ENCODE data around the gene GMPR.

Gene GMPR

DNA sequence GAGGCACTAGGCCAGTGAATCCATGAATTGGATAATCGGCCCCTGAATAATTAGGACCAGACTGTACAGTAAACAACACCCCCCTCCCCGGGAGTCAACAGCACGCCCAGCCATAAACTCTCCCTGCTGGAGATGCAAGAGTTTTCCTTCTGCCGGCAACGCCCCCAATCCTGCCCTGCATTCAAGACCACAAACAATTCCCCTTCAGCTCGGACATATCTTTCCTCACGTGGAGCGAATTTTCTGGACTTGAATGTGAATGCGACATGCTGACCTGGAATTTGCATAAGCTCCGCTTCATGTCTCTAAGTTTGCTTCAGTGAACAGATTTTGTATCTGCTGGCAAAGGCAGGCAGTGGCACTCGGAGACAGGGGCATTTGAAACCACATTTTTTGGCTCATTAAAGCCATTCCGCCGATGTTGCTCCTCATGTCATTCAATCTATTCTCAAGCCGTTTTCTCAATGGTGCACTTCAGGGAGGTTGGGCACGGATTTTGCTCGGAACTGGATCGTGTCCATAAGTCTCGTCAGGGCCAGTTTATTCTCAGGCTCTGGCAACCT lies 38.0 kb upstream of the GMPR start:
- no peak for ATAC-seq
- TF ChIP-seq ZFP30 (CRISPR knock-in tag; IDR thresholded peaks at IDR 0.05) (no peak), ZNF8 (CRISPR knock-in tag; IDR thresholded peaks at IDR 0.05) (no peak), GLIS3 (CRISPR knock-in tag; IDR thresholded peaks at IDR 0.05) (no peak), ARNTL (CRISPR knock-in tag; IDR thresholded peaks at IDR 0.05; ENCODE audit: borderline replicate concordance, low read depth) (no peak), ESRRG (CRISPR knock-in tag; IDR thresholded peaks at IDR 0.05) (no peak), CSDC2 (CRISPR knock-in tag; IDR thresholded peaks at IDR 0.05) (no peak)
- TF ChIP-seq, protein P1, sequence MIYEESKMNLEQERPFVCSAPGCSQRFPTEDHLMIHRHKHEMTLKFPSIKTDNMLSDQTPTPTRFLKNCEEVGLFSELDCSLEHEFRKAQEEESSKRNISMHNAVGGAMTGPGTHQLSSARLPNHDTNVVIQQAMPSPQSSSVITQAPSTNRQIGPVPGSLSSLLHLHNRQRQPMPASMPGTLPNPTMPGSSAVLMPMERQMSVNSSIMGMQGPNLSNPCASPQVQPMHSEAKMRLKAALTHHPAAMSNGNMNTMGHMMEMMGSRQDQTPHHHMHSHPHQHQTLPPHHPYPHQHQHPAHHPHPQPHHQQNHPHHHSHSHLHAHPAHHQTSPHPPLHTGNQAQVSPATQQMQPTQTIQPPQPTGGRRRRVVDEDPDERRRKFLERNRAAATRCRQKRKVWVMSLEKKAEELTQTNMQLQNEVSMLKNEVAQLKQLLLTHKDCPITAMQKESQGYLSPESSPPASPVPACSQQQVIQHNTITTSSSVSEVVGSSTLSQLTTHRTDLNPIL (CRISPR knock-in tag; IDR thresholded peaks at IDR 0.05; ENCODE audit: low read depth): no peak
- TF ChIP-seq, protein P2, sequence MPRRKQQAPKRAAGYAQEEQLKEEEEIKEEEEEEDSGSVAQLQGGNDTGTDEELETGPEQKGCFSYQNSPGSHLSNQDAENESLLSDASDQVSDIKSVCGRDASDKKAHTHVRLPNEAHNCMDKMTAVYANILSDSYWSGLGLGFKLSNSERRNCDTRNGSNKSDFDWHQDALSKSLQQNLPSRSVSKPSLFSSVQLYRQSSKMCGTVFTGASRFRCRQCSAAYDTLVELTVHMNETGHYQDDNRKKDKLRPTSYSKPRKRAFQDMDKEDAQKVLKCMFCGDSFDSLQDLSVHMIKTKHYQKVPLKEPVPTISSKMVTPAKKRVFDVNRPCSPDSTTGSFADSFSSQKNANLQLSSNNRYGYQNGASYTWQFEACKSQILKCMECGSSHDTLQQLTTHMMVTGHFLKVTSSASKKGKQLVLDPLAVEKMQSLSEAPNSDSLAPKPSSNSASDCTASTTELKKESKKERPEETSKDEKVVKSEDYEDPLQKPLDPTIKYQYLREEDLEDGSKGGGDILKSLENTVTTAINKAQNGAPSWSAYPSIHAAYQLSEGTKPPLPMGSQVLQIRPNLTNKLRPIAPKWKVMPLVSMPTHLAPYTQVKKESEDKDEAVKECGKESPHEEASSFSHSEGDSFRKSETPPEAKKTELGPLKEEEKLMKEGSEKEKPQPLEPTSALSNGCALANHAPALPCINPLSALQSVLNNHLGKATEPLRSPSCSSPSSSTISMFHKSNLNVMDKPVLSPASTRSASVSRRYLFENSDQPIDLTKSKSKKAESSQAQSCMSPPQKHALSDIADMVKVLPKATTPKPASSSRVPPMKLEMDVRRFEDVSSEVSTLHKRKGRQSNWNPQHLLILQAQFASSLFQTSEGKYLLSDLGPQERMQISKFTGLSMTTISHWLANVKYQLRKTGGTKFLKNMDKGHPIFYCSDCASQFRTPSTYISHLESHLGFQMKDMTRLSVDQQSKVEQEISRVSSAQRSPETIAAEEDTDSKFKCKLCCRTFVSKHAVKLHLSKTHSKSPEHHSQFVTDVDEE (CRISPR knock-in tag; IDR thresholded peaks at IDR 0.05): no peak

DNA sequence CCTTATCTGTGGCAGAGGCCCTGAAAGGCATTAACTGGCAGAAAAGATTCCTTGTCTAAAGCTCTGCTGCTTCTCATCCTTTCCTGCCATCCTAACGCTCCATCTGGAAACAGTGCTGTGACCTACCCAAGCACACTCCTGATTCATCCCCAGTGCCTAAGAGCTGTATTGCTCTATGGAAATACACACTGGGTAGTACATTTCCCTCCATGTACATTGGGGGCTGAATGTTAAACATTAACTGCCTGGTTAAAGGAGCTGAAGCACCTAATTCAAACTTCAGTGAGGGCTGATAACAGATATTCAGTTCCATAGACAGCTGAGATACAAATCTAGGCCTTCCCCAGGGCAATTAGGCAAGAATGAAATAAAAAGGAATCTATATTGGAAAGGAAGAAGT lies 36.7 kb upstream of the GMPR start:
- ATAC-seq: no peak
- no peak for TF ChIP-seq RARB (CRISPR knock-in tag; IDR thresholded peaks at IDR 0.05)
- TF ChIP-seq OSR1 (CRISPR knock-in tag; IDR thresholded peaks at IDR 0.05): no peak
- no peak for TF ChIP-seq ESRRG (CRISPR knock-in tag; IDR thresholded peaks at IDR 0.05)
- TF ChIP-seq, protein P1 (CRISPR knock-in tag; IDR thresholded peaks at IDR 0.05; ENCODE audit: low read depth): no peak
- no peak for TF ChIP-seq CSDC2 (CRISPR knock-in tag; IDR thresholded peaks at IDR 0.05)
- no peak for TF ChIP-seq ZC3H10 (CRISPR knock-in tag; IDR thresholded peaks at IDR 0.05)
- TF ChIP-seq ZNF565 (CRISPR knock-in tag; conservative IDR thresholded peaks at IDR 0.05; ENCODE audit: low read depth): no peak
- no peak for TF ChIP-seq ISL1 (CRISPR knock-in tag; IDR thresholded peaks at IDR 0.05)
- TF ChIP-seq TCF4 (CRISPR knock-in tag; IDR thresholded peaks at IDR 0.05; ENCODE audit: borderline replicate concordance): no peak
- TF ChIP-seq PPARA (CRISPR knock-in tag; IDR thresholded peaks at IDR 0.05; ENCODE audit: borderline replicate concordance): no peak
- TF ChIP-seq, protein P3, sequence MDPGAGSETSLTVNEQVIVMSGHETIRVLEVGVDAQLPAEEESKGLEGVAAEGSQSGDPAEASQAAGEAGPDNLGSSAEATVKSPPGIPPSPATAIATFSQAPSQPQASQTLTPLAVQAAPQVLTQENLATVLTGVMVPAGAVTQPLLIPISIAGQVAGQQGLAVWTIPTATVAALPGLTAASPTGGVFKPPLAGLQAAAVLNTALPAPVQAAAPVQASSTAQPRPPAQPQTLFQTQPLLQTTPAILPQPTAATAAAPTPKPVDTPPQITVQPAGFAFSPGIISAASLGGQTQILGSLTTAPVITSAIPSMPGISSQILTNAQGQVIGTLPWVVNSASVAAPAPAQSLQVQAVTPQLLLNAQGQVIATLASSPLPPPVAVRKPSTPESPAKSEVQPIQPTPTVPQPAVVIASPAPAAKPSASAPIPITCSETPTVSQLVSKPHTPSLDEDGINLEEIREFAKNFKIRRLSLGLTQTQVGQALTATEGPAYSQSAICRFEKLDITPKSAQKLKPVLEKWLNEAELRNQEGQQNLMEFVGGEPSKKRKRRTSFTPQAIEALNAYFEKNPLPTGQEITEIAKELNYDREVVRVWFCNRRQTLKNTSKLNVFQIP (CRISPR knock-in tag; IDR thresholded peaks at IDR 0.05; ENCODE audit: borderline replicate concordance, low read depth): no peak
- no peak for TF ChIP-seq BACH2 (CRISPR knock-in tag; IDR thresholded peaks at IDR 0.05; ENCODE audit: borderline replicate concordance)
- no peak for TF ChIP-seq ZFP30 (CRISPR knock-in tag; IDR thresholded peaks at IDR 0.05)
- TF ChIP-seq, protein P4, sequence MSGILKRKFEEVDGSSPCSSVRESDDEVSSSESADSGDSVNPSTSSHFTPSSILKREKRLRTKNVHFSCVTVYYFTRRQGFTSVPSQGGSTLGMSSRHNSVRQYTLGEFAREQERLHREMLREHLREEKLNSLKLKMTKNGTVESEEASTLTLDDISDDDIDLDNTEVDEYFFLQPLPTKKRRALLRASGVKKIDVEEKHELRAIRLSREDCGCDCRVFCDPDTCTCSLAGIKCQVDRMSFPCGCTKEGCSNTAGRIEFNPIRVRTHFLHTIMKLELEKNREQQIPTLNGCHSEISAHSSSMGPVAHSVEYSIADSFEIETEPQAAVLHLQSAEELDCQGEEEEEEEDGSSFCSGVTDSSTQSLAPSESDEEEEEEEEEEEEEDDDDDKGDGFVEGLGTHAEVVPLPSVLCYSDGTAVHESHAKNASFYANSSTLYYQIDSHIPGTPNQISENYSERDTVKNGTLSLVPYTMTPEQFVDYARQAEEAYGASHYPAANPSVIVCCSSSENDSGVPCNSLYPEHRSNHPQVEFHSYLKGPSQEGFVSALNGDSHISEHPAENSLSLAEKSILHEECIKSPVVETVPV (CRISPR knock-in tag; IDR thresholded peaks at IDR 0.05): no peak

DNA sequence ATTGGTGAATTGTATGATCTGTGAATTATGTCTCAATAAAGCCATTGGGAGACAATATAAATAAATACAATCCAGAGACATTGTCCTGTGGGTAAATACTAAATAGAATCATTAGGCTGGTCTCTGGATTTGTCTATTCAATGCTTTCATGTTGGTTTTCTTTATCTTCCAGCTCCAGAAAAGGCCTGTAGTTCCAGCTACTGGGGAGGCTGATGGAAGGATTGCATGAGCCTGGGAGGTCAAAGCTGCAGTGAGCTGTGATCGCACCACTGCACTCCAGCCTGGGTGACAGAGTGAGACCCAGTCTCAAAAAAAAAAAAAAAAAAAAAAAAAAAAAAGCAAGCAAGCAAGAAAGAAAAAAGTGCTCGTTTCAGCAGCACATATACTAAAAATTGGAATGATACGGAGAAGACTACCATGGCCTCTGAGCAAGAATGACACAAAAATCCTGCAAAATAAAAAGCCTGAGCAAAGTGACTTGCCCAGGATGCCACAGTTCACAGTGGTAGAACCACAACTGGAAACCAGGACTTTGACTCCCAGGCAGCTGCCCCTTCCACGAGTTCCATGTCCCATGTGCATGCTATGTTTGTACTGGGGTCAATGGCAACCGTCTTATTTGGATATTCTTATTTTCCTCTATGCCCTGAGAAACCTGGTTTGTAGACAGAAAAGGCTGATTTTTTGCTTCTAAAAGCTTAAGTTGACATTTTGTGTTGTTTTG lies 33.6 kb upstream of the GMPR start:
- no peak for ATAC-seq
- TF ChIP-seq PPARA (CRISPR knock-in tag; IDR thresholded peaks at IDR 0.05; ENCODE audit: borderline replicate concordance) (no peak), ZC3H10 (CRISPR knock-in tag; IDR thresholded peaks at IDR 0.05) (no peak), ESRRG (CRISPR knock-in tag; IDR thresholded peaks at IDR 0.05) (no peak), ISL1 (CRISPR knock-in tag; IDR thresholded peaks at IDR 0.05) (no peak), OSR1 (CRISPR knock-in tag; IDR thresholded peaks at IDR 0.05) (no peak), RARB (CRISPR knock-in tag; IDR thresholded peaks at IDR 0.05) (no peak), GLIS3 (CRISPR knock-in tag; IDR thresholded peaks at IDR 0.05) (no peak), SNAI2 (CRISPR knock-in tag; IDR thresholded peaks at IDR 0.05) (no peak), TOX (CRISPR knock-in tag; IDR thresholded peaks at IDR 0.05; ENCODE audit: borderline replicate concordance) (no peak), TCF4 (CRISPR knock-in tag; IDR thresholded peaks at IDR 0.05; ENCODE audit: borderline replicate concordance) (no peak), ZNF70 (CRISPR knock-in tag; IDR thresholded peaks at IDR 0.05) (no peak)
- TF ChIP-seq, protein P2 (CRISPR knock-in tag; IDR thresholded peaks at IDR 0.05): no peak
